22Rv1 (cell line): ENCODE results near the gene GTF3C6.

Experiments
- H3K27ac ChIP-seq: fragments of 450-650 bp; 2 replicates; pipeline ENCODE4 v1.5.1; 2017
- CTCF ChIP-seq: fragments of 450-650 bp; IDR thresholded peaks from 2 replicates; pipeline ENCODE4 v1.5.1; 2017; ENCODE audit warnings: mild to moderate bottlenecking
- ZFX ChIP-seq: fragments of 450-650 bp; IDR thresholded peaks from 2 replicates; pipeline ENCODE4 v1.6.1; 2017; ENCODE audit warnings: antibody characterized with exemption, borderline replicate concordance

GTF3C6 gene

DNA sequence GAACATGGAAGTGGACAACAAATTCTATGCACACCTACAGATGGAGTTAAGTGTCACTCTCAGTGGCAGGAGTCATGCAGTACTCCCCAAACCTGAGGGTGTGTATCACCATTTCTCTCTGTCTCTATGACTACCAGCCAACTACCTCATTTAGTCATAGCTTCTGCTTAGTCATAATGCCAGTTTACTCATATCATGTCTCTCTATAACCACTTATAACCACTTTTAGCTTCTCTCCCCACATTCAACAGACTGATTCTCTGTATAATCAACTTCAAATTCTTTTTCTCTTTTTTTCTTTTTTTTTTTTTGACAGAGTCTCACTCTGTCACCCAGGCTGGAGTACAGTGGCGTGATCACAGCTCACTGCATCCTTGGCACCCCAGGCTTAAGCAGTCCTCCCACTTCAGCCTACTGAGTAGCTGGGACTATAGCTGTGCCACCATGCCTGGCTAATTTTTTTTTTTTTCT is 13.8 kb upstream of the GTF3C6 start:
- TF ChIP-seq CTCF (no peak), ZFX (no peak)
- no peak overlapping the region for H3K27ac ChIP-seq

DNA sequence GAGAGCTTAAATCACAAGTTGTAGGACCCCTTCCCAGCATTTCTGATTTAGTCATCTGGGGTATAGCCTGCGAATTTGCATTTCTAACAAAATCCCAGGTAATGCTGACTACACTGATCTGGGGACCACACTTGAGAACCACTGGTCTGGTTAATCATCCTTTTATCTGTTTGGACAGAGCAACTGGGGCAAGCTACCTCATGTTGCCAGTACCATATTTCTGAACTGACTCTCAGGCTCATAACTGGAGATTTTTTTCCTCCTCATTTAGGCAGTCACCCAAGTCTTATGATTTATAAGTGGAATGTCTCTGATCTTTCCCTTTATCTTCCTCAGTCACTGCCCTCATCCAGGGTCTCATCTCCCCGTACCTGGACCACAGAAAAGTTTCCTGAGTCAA is 12.0 kb upstream of the GTF3C6 start:
- TF ChIP-seq CTCF = no peak
- no peak for TF ChIP-seq ZFX

DNA sequence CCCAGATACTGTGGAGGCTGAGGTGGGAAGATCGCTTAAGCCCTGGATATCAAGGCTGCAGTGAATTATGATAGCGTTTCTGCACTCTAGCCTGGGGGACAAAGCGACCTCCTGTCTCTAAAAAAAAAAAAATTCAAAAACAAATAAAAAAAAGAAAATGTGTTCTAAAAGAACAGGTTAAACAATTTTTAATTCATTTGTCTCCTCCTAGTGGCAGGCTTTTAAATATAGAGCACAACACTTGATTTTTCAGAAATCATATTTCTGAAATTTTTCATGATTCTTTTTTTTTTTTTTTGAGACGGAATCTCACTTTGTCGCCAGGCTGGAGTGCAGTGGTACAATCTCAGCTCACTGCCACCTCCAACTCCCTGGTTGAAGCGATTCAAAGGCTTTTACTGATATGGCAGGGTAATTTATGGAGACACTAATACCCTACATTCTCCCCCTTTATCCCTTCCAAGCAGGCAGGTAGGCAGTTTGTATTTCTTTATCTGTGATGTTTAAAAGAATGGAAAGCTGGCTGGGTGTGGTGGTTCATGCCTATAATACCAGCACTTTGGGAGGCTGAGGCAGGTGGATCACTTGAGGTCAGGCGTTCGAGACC is 8.7 kb upstream of the GTF3C6 start:
- peak overlapping the region; percentile 100 for H3K27ac ChIP-seq
- TF ChIP-seq ZFX (no peak), CTCF (peak; percentile 76)

More for the DNA sequence above, 12.0 kb upstream of the GTF3C6 start:
- H3K27ac ChIP-seq = no peak overlapping the region

DNA sequence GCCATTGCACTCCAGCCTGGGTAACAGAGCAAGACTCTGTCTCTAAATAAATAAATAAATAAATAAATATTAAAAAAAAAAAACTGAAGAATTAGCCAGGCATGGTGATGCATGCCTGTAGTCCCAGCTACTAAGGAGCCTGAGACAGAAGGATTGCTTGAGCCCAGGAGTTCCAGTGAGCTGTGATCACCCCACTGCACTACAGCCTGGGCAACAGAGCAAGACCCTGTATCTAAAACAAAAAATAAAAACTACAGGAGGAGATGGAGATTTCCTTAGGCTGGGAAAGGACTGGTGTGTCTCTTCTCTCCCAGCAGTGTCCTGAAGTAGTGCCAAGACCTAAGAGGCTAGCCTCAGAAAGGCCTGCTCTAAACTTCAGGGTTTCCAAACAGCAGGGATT is 8.1 kb upstream of the GTF3C6 start:
- peak overlapping the region; percentile 100 for H3K27ac ChIP-seq
- TF ChIP-seq ZFX (no peak), CTCF (no peak)

DNA sequence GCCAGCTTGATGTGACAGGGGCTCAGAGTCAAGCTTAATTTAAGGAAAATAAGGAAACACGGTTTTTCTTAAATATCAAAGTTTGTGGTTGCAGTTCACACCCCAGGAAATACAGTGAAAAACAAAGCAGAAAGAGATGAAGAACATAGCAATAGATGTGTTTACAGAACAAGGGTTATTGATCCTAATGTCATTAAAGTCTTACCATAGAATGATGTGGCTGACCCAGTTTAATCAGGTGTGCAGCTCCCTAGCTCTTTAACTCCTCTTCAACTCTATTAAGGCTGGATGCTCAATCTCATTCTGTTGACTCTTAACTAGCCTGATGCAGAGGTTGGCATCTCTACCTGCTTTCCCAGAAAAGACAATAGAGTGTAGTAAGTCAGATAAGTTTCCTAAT is 7.5 kb upstream of the GTF3C6 start:
- H3K27ac ChIP-seq = peak overlapping the region; percentile 100
- no peak for TF ChIP-seq CTCF
- TF ChIP-seq ZFX = no peak

GRCh38 chr6:110951986-110952794 is 6.3 kb upstream of the GTF3C6 start:
- peak overlapping the region; percentile 100 for H3K27ac ChIP-seq
- no peak for TF ChIP-seq ZFX
- no peak for TF ChIP-seq CTCF
